ENCODE measurements around the gene RBM44. TPM values are rescaled to one million over a fixed set of nuclear protein-coding genes. Genes with fewer than 3 reads are reported as not detected.

The RBM44 gene
- total RNA-seq, 2 donors from 2014 or later = 0.35 to 0.48 TPM

- intact Hi-C loops (cut with DNase I) = no loop called here
- Histone ChIP-seq H3K9ac (ENCODE audit: low read depth in 2 of 2, low read length in 2 of 2) (no peak overlapping the region), H3K4me3 (no peak overlapping the region), H3K36me3 (no peaks in the 10 kb centered on the region), H3K27me3 (no peaks in the 10 kb centered on the region), H3K27ac (no peak overlapping the region), H3K4me1 (no peaks in the 10 kb centered on the region), H3K9me3 (no peaks in the 10 kb centered on the region)
- no peak for TF ChIP-seq CTCF (IDR thresholded peaks at IDR 0.05)
- DNase-seq = no peak
Measured at GRCh38 chr2:237870126-237870525, 71.5 kb downstream of the RBM44 start.

GRCh38 chr2:237870754-237871651 lies 72.4 kb downstream of the RBM44 start:
- no peak for DNase-seq

GRCh38 chr2:237872178-237872887 lies 73.8 kb downstream of the RBM44 start:
- DNase-seq = no peak
- Histone ChIP-seq H3K27ac (no peak overlapping the region), H3K4me3 (no peak overlapping the region), H3K36me3 (no peaks in the 10 kb centered on the region), H3K9ac (ENCODE audit: low read depth in 2 of 2, low read length in 2 of 2) (no peak overlapping the region), H3K4me1 (no peaks in the 10 kb centered on the region), H3K27me3 (no peaks in the 10 kb centered on the region), H3K9me3 (no peaks in the 10 kb centered on the region)
- no peak for TF ChIP-seq CTCF (IDR thresholded peaks at IDR 0.05)
- intact Hi-C loops (cut with DNase I) = no loop called here

More at GRCh38 chr2:237870754-237871651, 72.4 kb downstream of the RBM44 start:
- no peak overlapping the region for H3K4me3 ChIP-seq
- TF ChIP-seq CTCF (IDR thresholded peaks at IDR 0.05) = no peak
- no peaks in the 10 kb centered on the region for H3K9me3 ChIP-seq
- H3K27me3 ChIP-seq = no peaks in the 10 kb centered on the region
- H3K27ac ChIP-seq = no peak overlapping the region
- no peaks in the 10 kb centered on the region for H3K36me3 ChIP-seq
- intact Hi-C loops (cut with DNase I) = no loop called here
- H3K4me1 ChIP-seq = no peaks in the 10 kb centered on the region
- no peak overlapping the region for H3K9ac ChIP-seq (ENCODE audit: low read depth in 2 of 2, low read length in 2 of 2)

GRCh38 chr2:237873421-237873831 lies 74.8 kb downstream of the RBM44 start:
- Histone ChIP-seq H3K4me3 (no peak overlapping the region), H3K27me3 (no peaks in the 10 kb centered on the region), H3K27ac (no peak overlapping the region), H3K36me3 (no peaks in the 10 kb centered on the region), H3K4me1 (no peaks in the 10 kb centered on the region), H3K9me3 (no peaks in the 10 kb centered on the region), H3K9ac (ENCODE audit: low read depth in 2 of 2, low read length in 2 of 2) (no peak overlapping the region)
- intact Hi-C loops (cut with DNase I) = no loop called here
- no peak for TF ChIP-seq CTCF (IDR thresholded peaks at IDR 0.05)
- DNase-seq = no peak

- intact Hi-C loops (cut with DNase I) = no loop called here
- H3K27ac ChIP-seq = no peak overlapping the region
- no peaks in the 10 kb centered on the region for H3K4me1 ChIP-seq
- H3K9me3 ChIP-seq = no peaks in the 10 kb centered on the region
- no peak overlapping the region for H3K9ac ChIP-seq (ENCODE audit: low read depth in 2 of 2, low read length in 2 of 2)
- no peak overlapping the region for H3K4me3 ChIP-seq
- DNase-seq = no peak
- H3K27me3 ChIP-seq = no peaks in the 10 kb centered on the region
- H3K36me3 ChIP-seq = no peaks in the 10 kb centered on the region
- no peak for TF ChIP-seq CTCF (IDR thresholded peaks at IDR 0.05)
Measured at GRCh38 chr2:237873897-237874551, 75.4 kb downstream of the RBM44 start.
